GM19025 (cell line): ENCODE measurements around the gene SLC25A52.
"Not testable (repeated sequence)": the region's sequence is repeated elsewhere in the genome, so short reads cannot be mapped to it uniquely, and the experiment has no call there.

Source experiments
- ATAC-seq: cut with Tn5 transposase; IDR thresholded peaks from one replicate; pipeline ENCODE4 v1.9.1; 2021; ENCODE audit warnings: mild to moderate bottlenecking, low read depth, moderate library complexity; ENCODE audit not compliant: unreplicated experiment

SLC25A52 gene

DNA sequence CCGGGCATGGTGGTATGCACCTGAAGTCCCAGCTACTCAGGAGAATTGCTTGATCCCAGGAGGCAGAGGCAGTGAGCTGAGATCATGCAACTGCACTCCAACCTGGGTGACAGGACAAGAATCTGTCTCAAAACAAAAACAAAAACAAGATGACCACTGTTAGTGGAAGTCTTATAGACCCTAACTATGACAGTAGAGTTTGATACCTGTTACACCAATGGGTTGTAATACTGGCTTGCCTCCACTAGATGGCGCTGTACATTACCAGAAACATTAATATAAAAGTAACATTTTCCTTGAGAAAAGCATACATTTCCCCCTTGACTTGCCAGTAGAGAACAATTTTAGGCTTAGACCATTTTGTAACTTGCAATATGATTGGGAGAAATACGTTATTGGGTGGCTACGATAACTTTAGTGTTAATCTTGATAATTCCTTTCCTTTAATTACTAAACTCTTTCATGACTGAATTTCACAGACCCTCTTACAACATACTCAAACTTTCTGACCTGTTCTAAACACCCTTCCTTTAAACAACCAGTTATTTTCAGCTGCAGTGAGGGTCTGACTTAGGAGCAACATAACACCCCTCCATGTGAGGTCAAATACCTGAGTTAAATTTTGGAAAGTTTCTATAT, 19.5 kb downstream of the SLC25A52 start:
- no peak for ATAC-seq

DNA sequence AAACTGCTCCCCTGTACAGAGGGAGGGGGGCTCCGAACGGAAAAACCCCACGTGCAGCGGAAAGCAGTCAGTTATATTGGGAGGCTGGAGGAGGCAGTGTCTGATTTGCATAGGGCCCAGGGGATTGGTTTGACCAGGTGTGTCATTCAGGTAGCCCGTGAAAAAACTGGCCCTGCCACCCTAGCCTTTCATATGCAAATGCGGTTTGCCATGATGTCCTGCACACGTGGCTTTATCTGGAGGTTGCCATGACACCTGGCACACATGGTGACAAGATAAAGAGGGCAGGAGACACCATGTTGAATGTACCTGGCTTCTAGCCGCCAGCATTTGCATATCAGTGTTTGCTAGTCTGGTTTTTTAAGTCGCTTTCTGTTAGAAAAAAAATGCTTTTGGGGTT, 20.5 kb downstream of the SLC25A52 start:
- no peak for ATAC-seq

DNA sequence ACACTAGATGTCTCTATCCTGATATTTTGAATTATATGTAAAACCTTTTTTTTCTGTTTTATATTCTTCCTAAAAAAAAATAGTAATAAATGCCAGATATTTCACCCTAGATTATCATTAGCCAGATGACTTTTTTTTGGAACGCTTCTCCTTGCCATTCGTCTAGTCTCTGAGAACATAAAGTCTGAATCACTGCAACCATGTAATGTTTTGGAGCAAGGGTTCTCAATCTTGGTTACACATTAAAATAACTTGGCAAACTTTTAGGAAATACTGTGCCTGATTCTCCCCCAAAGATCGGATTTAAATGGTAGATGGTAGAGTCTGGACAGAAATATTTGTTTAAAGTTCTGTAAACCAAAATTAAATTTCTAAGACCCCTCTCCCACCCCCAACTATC, 21.0 kb downstream of the SLC25A52 start:
- ATAC-seq = no peak

DNA sequence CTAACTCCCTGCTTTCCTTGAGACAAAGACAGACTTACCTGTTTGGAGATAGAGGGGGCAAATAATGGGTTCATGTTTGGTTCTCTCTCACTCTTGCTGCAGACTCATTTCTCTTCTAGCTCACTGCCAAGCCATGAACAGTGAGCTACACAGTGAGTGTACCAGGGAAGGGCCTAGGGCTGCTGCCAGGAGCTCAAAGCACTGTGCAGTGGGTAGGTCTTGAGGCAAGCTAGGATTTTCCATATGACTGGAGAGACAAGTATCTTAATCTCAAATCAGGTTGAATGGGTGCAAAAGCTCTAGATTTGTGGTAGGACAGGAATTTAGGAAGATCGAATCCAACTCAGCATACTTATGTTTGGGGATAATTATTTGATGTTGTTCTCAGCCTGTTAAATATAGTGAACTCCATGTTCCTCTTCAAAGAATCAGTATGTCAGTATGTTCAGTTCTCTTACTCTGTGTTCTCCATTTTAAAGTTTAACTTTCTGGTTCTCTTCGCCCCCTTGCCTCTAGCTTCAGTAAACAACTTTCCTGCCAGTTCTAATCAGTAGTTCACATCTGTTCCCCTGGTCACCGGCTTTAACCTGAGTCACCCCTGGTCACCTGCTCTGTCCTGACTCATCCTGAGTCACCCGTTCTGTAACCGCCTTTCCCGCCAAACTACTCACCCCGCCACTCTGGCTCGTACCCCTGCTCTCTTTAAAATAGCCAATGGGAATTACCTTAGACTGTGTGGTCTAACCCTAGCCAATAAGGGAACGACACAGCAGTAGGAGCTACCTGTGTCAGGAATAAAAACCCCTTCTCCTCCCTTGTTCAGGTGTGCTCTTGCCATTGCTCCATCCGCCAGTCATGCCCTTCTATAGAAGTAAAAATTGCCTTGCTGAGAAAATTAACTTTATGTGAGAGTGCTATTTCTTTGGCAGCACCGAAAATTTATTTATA, 21.9 kb downstream of the SLC25A52 start:
- ATAC-seq = no peak

DNA sequence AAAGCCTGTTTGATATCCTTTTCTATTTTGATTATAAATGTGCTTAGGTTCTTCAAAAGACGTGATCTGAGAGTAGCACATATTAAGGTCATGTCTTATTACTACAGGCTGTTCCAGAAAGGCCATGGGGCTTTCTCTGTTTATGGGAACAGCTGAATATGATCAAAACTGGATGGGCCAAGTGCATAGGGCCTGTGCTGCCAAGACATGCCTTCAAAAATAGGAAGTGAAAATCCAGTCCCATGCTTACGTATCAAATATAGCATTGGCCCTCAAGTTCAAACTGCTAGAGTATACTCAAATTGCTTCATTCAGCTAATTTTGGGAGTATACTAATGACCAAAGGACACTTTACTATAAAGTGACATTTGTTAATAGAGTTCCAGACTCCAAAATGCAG, 24.1 kb downstream of the SLC25A52 start:
- ATAC-seq = peak; percentile 52

DNA sequence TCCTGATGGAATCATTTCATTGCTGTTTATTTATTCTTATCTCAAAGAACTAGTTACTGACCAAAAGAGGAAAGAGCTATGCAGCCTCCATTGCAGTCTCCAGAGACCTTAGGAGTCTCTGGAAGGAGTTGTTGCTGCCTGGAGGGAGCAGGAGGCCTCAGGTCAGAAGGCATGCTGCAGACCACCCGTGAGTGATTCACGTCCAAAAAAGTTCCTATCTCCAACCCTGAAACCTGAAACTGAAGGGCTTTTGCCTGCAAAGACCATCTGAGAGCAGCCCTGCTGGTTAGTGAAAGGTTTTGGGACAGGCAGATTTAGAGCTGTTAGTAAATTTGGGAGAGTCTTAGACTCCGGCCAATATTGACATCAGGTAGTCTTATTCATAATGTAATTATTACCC, 29.1 kb downstream of the SLC25A52 start:
- no peak for ATAC-seq

DNA sequence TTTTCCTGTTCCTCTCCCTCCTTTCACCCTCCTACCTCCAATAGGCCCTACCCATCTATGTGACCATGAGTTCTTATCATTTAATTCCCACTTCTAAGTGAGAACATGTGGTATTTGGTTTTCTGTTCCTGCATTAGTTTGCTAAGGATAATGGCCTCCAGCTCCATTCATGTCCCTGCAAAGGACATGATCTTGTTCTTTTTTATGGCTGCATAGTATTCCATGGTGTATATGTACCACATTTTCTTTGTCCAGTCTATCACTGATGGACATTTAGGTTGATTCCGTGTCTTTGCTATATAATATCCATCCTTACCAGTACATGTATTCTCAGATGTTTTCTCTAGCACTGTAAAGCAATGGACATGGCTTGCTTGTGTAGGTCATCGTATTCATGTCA, 31.5 kb downstream of the SLC25A52 start:
- not testable (repeated sequence) for ATAC-seq

DNA sequence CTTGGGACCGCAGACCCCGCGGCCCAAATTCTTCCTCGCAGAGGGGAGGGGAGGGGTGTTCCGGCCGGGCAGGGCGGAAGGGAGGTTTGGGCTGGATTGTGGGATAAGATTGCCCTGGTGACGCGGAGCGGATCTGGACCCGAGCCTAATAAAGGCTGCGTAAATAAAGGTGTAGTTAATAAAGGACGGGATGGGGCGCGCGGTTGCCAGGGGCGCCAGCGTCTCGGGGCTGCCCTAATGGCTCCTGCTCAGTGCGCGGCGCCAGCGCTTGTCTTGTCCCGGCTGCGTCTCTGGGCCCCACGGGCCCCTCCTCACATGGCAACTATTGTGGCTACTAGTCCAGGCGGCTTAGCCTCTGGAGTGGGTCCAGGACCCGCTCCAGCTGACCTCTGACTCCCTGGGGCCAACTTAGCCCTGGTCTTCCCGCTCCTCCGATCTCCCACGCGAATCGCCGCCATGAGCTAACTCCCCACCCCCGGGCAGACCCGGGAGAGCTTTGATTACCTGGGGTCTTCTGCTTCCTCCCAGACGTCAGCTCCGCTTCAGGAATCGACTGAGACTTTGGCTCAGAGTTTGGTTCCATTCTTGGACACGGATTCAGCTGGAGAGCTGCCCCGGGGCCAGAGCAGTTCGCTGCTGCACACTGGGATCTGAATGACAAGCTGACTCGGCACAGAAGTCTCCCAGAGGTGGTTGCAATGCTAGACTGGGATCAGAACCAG, 36.5 kb downstream of the SLC25A52 start:
- no peak for ATAC-seq

DNA sequence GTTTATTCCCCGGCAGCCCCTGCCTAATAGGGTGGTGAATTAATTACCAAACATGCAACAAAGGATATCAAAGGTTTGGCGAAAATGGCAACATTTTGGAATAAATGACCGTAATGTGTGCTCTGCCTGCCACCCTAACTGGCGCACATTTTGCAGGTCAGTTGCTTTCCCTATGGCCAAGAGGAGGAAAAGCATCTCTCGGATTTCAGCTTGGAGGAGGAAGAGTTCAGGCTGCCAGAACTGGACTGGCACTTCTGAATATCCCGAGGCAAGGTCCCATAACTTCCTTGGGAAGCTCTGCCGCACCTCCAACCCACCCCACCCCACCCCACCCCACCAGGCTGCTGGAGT, 37.1 kb downstream of the SLC25A52 start:
- ATAC-seq = no peak

DNA sequence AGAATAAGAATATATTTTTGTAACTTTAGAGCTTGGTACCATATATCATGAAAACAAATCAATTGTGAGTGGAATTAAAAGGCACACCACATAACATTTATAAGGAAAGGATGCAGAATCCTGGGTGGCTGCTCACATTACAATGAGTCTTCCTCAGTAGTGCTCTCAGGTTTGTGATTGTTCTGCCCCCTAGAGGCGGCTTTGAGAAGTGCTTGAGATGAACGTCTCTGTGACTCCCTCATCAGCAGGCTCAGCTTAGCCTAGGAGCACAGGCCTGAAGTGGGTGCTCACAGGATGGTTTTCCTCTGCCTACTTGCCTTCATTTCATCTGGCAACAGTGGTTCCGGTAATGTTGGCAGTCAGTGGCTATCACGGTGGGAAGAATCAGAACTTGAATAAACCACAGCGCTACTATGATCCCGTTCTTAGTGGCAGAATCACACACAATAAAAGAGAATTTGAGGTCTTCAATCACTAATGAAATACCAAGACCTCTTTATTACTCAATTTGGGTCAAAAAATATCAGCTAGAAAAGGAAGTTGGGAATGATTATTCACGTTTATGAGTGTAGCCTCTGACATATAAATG, 38.2 kb downstream of the SLC25A52 start:
- ATAC-seq = peak; percentile 94

DNA sequence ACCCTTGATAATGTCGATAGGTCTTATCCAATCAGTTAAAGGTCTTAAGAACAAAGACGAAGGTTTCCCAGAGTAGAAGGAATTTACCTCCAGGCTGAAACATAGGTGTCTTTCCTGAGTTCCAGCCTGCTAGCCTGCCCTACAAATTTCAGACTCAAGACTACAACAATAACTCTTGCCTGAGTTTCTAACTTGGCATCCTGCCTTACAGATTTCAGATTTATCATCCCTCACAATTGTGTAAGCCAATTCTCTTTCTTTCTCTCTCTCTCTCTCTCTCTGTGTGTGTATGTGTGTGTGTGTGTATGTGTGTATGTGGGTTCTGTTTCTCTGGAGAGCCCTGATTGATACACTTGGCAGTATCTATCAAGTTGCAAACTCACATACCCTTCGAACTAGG, 39.1 kb downstream of the SLC25A52 start:
- ATAC-seq = no peak

DNA sequence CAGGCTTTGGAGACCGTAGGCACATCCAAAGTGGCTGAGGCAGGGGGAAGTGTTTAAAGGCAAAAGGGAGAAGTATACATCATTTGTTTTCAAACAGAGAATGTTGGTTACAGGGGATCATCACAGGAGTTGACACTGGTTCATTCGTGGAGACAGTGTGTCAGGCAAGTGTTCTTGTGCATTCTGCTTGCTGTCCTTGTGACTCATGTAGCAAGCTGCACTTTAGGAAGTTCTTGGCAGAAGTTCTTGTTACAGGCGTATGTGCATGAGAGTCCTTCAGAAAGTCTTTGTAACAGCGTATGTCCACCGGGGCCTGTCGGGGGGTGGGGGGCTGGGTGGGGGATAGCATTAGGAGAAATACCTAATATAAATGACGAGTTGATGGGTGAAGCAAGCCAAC, 39.8 kb downstream of the SLC25A52 start:
- ATAC-seq = no peak

DNA sequence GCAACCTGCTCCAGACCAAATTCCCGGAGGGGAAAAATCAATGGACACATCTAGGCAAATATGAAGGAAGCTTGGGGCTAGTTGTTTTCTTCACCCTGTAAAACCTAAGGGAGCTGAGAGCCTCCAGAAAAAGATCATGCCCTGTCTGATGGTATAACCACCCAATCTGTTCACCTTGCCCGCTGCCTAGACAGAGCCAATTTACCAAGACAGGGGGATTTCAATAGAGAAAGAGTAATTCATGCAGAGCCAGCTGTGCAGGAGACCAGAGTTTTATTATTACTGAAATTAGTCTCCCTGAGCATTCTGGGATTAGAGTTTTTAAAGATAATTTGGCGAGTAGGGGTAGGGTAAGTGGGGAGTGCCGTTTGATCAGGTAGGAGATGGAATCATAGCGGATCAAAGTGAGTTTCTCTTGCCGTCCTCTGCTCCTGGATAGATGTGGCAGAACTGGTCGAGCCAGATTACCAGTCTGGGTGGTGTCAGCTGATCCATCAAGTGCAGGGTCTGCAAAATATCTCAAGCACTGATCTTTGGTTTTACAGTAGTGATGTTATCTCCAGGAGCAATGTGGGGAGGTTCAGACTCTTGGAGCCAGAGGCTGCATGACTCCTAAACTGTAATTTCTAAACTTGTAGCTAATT, 41.2 kb downstream of the SLC25A52 start:
- ATAC-seq = no peak

DNA sequence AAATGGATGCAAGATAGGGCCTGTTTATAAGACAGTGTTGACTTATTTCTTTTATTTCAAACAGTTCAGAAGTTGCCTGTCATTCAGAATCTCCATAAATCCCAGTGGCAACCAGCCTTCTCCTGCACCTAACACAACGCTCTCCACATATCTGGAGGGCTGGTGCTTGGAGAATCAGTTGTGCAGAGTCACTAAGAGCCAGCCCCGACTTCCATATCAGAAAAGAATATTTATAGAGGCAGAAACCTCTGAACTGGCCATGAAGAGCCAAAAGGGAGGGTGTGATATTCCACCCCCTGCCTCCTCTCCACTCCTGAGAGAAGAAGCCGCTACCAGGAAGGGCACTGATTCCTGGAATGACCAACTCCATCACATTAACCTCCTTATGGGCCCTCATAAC, 42.3 kb downstream of the SLC25A52 start:
- no peak for ATAC-seq

DNA sequence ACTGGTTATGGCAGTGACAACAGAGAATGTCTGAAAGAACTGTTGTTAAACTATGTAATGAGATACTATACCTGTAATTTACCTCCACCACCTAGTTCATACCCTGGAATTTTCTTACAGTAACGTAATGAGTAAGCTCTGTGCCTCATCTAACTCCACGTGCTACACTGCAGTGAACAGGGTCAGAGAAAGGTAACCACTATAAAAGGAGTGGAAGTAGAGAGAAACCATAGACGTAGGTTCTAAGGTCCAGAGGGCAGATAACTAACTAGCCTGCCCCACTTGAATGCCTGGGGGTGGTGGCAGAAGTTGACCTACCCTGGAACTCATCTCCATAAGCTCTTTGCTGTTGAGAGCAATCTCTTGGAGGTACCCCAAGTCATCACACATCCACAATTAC, 44.3 kb downstream of the SLC25A52 start:
- no peak for ATAC-seq

DNA sequence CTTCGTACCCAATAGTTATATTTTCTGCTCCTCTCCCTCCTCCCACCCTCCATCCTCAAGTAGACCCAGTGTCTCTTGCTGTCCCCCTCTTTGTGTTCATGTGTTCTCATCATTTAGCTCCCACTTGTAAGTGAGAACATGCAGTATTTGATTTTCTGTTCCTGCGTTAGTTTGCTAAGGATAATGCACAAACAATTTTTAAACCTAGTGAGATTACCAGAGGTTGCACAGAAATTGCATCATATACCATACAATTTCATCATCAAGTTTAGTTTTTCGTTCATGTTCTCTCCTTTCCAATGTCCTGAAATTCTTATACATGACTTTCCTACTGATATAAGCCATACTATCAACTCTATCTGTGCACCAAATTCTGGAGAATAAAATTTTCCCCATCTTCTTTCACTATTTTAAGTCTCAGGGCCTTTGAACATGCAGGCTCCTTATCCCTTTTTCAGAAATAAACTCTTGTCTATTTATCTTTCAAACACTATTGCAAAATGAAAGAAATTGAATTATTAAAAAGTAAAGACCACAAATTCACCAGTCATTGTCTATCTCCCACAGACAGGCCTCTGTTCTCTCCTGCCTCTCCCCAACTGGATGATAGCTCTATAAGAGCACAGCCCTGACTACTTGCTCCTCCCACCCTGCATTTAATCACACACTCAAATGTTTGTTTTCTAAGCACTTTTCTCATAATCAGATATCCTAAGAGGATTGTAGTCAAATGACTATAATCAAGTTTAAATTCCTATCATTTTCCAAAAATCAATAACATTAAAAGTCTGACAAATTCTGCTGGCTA, 49.1 kb downstream of the SLC25A52 start:
- no peak for ATAC-seq

DNA sequence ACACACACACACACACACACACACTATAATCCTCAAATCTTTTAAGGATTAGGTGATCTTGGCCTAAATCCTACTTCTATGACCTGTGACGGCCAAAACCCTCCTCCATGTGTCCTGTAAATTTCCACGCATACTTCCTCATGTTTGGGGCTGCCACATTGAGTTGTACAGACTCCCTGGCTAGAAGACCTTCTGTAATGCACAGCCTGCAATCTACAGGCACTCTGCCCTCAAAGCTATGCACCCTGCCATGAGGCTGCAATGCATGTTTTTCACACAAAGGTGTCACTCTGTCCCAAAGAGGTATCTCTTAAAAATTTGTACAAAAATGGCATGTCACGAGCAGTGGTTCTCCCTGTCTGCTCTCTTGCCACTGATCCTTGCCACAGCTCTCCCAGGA, 49.9 kb downstream of the SLC25A52 start:
- no peak for ATAC-seq
